SK-N-SH treated with all-trans-retinoic acid at 6 μM for 48 hours (cell line): Measurements from ENCODE around the gene PTX3.

Experiments
- ATAC-seq: fragments of 200-7000 bp; cut with Tn5 transposase; 3 replicates; pipeline ENCODE4 v1.9.1; 2020; ENCODE audit warnings: mild to moderate bottlenecking, moderate library complexity
- ARNTL ChIP-seq: fragments of 450-650 bp; formaldehyde crosslinking; IDR thresholded peaks from 2 replicates; pipeline ENCODE4 v1.5.0; 2020; ENCODE audit warnings: low read depth, mild to moderate bottlenecking, moderate library complexity, borderline replicate concordance
- CREB5 ChIP-seq: fragments of 250-450 bp; sonication (Bioruptor Pico); IDR thresholded peaks from 2 replicates; pipeline ENCODE4 v1.5.1; 2020; ENCODE audit warnings: low read depth, mild to moderate bottlenecking, moderate library complexity
- CSDC2 ChIP-seq: fragments of 250-450 bp; sonication (Bioruptor Pico); IDR thresholded peaks from 2 replicates; pipeline ENCODE4 v1.5.0; 2020; ENCODE audit warnings: mild to moderate bottlenecking, moderate library complexity
- CSRNP3 ChIP-seq: fragments of 250-450 bp; sonication (Bioruptor Pico); IDR thresholded peaks from 2 replicates; pipeline ENCODE4 v1.5.1; 2021; ENCODE audit warnings: mild to moderate bottlenecking, moderate library complexity
- ESRRG ChIP-seq: fragments of 250-450 bp; sonication (Bioruptor Pico); IDR thresholded peaks from 2 replicates; pipeline ENCODE4 v1.6.1; 2021; ENCODE audit warnings: mild to moderate bottlenecking
- GLIS3 ChIP-seq: fragments of 250-450 bp; sonication (Bioruptor Pico); IDR thresholded peaks from 2 replicates; pipeline ENCODE4 v1.5.0; 2020; ENCODE audit warnings: mild to moderate bottlenecking, moderate library complexity
- ISL1 ChIP-seq: fragments of 250-450 bp; sonication (Bioruptor Pico); IDR thresholded peaks from 2 replicates; pipeline ENCODE4 v2.1.2; 2022; ENCODE audit warnings: mild to moderate bottlenecking, moderate library complexity
- OSR1 ChIP-seq: fragments of 250-450 bp; sonication (Bioruptor Pico); IDR thresholded peaks from 2 replicates; pipeline ENCODE4 v1.8.0; 2022; ENCODE audit warnings: moderate library complexity, mild to moderate bottlenecking, inconsistent platforms
- PATZ1 ChIP-seq: fragments of 250-450 bp; sonication (Bioruptor Pico); IDR thresholded peaks from 2 replicates; pipeline ENCODE4 v1.8.0; 2020; ENCODE audit warnings: mild to moderate bottlenecking, moderate library complexity, borderline replicate concordance
- POU6F1 ChIP-seq: fragments of 250-450 bp; sonication (Bioruptor Pico); IDR thresholded peaks from 2 replicates; pipeline ENCODE4 v1.8.0; 2021; ENCODE audit warnings: low read depth, mild to moderate bottlenecking, moderate library complexity, borderline replicate concordance
- PPARA ChIP-seq: fragments of 250-450 bp; sonication (Bioruptor Pico); IDR thresholded peaks from 2 replicates; pipeline ENCODE4 v1.5.0; 2020; ENCODE audit warnings: mild to moderate bottlenecking, borderline replicate concordance
- SNAI2 ChIP-seq: fragments of 250-450 bp; sonication (Bioruptor Pico); IDR thresholded peaks from 2 replicates; pipeline ENCODE4 v1.5.0; 2020; ENCODE audit warnings: mild to moderate bottlenecking, moderate library complexity
- TCF4 ChIP-seq: fragments of 250-450 bp; sonication (Bioruptor Pico); IDR thresholded peaks from 2 replicates; pipeline ENCODE4 v1.8.0; 2021; ENCODE audit warnings: mild to moderate bottlenecking, moderate library complexity, borderline replicate concordance
- TOX ChIP-seq: fragments of 250-450 bp; sonication (Bioruptor Pico); IDR thresholded peaks from 2 replicates; pipeline ENCODE4 v1.8.0; 2021; ENCODE audit warnings: mild to moderate bottlenecking, moderate library complexity, borderline replicate concordance
- TSHZ2 ChIP-seq: fragments of 250-450 bp; sonication (Bioruptor Pico); IDR thresholded peaks from 2 replicates; pipeline ENCODE4 v1.5.0; 2020; ENCODE audit warnings: mild to moderate bottlenecking, moderate library complexity
- ZC3H10 ChIP-seq: fragments of 250-450 bp; sonication (Bioruptor Pico); IDR thresholded peaks from 2 replicates; pipeline ENCODE4 v1.5.1; 2021; ENCODE audit warnings: mild to moderate bottlenecking, moderate library complexity
- ZFP3 ChIP-seq: fragments of 250-450 bp; sonication (Bioruptor Pico); IDR thresholded peaks from 2 replicates; pipeline ENCODE4 v1.5.0; 2020; ENCODE audit warnings: mild to moderate bottlenecking, moderate library complexity
- ZFP30 ChIP-seq: fragments of 450-650 bp; formaldehyde crosslinking; IDR thresholded peaks from 2 replicates; pipeline ENCODE4 v1.5.0; 2022; ENCODE audit warnings: mild to moderate bottlenecking, moderate library complexity
- ZNF565 ChIP-seq: fragments of 450-650 bp; formaldehyde crosslinking; conservative IDR thresholded peaks from 2 replicates; pipeline ENCODE4 v1.5.0; 2020; ENCODE audit warnings: low read depth, mild to moderate bottlenecking, moderate library complexity
- ZNF70 ChIP-seq: fragments of 450-650 bp; formaldehyde crosslinking; IDR thresholded peaks from 2 replicates; pipeline ENCODE4 v1.5.0; 2020; ENCODE audit warnings: mild to moderate bottlenecking, moderate library complexity
- ZNF8 ChIP-seq: fragments of 450-650 bp; formaldehyde crosslinking; IDR thresholded peaks from 2 replicates; pipeline ENCODE4 v1.5.0; 2020; ENCODE audit warnings: mild to moderate bottlenecking, moderate library complexity

The PTX3 gene

GRCh38 chr3:157418104-157418503, 18.5 kb upstream of the PTX3 start:
- TF ChIP-seq TOX (CRISPR knock-in tag) (no peak), SNAI2 (CRISPR knock-in tag) (no peak), ZC3H10 (CRISPR knock-in tag) (no peak), CSRNP3 (CRISPR knock-in tag) (no peak), PATZ1 (CRISPR knock-in tag) (no peak), PPARA (CRISPR knock-in tag) (no peak), ZNF70 (no peak), ZNF565 (CRISPR knock-in tag) (no peak), GLIS3 (CRISPR knock-in tag) (no peak), TCF4 (CRISPR knock-in tag) (no peak), ESRRG (CRISPR knock-in tag) (no peak), POU6F1 (CRISPR knock-in tag) (no peak), ZNF8 (CRISPR knock-in tag) (no peak), ZFP3 (CRISPR knock-in tag) (no peak), TSHZ2 (CRISPR knock-in tag) (no peak), CSDC2 (CRISPR knock-in tag) (no peak), OSR1 (CRISPR knock-in tag) (no peak), CREB5 (CRISPR knock-in tag) (no peak), ISL1 (CRISPR knock-in tag) (no peak)
- peak; percentile 37; the same call in 2 of the 3 replicates for ATAC-seq

GRCh38 chr3:157420606-157421130, 16.0 kb upstream of the PTX3 start:
- TF ChIP-seq CREB5 (CRISPR knock-in tag): no peak
- no peak for TF ChIP-seq ZFP3 (CRISPR knock-in tag)
- TF ChIP-seq ISL1 (CRISPR knock-in tag): no peak
- no peak for TF ChIP-seq POU6F1 (CRISPR knock-in tag)
- no peak for TF ChIP-seq TCF4 (CRISPR knock-in tag)
- no peak for TF ChIP-seq PATZ1 (CRISPR knock-in tag)
- TF ChIP-seq ZNF70: no peak
- TF ChIP-seq ZFP30 (CRISPR knock-in tag): no peak
- TF ChIP-seq ARNTL: no peak
- TF ChIP-seq ZNF8 (CRISPR knock-in tag): no peak
- no peak for TF ChIP-seq ESRRG (CRISPR knock-in tag)
- ATAC-seq: no peak
